Measurements from ENCODE around the gene HNRNPA0.

Gene HNRNPA0

DNA sequence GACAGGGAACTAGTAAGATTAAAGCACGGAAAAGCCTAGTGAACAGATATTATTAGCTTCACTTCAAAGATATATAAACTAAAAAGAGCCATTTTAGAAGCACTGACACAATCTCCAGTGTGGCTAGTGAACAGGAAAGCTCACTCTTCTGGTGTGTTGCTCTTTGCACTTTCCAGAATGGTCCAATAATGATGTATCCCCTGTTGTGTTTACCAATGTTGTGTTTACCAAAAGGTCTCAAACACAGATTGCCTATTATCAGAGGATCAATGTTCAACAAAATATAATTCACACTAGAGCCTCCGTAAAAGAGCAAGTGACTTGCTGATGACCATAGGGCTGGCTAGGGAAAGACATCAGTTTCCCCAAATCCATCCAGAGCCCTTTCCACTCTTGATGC lies 29.9 kb downstream of the HNRNPA0 start:
- no peak overlapping the region for H3K27ac ChIP-seq
- TF ChIP-seq, protein P1, sequence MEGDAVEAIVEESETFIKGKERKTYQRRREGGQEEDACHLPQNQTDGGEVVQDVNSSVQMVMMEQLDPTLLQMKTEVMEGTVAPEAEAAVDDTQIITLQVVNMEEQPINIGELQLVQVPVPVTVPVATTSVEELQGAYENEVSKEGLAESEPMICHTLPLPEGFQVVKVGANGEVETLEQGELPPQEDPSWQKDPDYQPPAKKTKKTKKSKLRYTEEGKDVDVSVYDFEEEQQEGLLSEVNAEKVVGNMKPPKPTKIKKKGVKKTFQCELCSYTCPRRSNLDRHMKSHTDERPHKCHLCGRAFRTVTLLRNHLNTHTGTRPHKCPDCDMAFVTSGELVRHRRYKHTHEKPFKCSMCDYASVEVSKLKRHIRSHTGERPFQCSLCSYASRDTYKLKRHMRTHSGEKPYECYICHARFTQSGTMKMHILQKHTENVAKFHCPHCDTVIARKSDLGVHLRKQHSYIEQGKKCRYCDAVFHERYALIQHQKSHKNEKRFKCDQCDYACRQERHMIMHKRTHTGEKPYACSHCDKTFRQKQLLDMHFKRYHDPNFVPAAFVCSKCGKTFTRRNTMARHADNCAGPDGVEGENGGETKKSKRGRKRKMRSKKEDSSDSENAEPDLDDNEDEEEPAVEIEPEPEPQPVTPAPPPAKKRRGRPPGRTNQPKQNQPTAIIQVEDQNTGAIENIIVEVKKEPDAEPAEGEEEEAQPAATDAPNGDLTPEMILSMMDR (IDR thresholded peaks at IDR 0.05): no peak
- no peak for TF ChIP-seq ZFX (IDR thresholded peaks at IDR 0.05; ENCODE audit: borderline replicate concordance)

GRCh38 chr5:137718611-137719010 lies 35.6 kb downstream of the HNRNPA0 start:
- no peak for TF ChIP-seq ZFX (IDR thresholded peaks at IDR 0.05; ENCODE audit: borderline replicate concordance)
- TF ChIP-seq, protein P1 (IDR thresholded peaks at IDR 0.05): no peak
- no peak overlapping the region for H3K27ac ChIP-seq

- H3K27ac ChIP-seq: no peak overlapping the region
- no peak for TF ChIP-seq ZFX (IDR thresholded peaks at IDR 0.05; ENCODE audit: borderline replicate concordance)
- TF ChIP-seq, protein P1 (IDR thresholded peaks at IDR 0.05): no peak
Measured at GRCh38 chr5:137716337-137716736, 37.8 kb downstream of the HNRNPA0 start.

GRCh38 chr5:137715456-137715855 lies 38.7 kb downstream of the HNRNPA0 start:
- TF ChIP-seq ZFX (IDR thresholded peaks at IDR 0.05; ENCODE audit: borderline replicate concordance): no peak
- TF ChIP-seq, protein P1 (IDR thresholded peaks at IDR 0.05): no peak
- H3K27ac ChIP-seq: no peak overlapping the region

GRCh38 chr5:137714946-137715345 lies 39.2 kb downstream of the HNRNPA0 start:
- H3K27ac ChIP-seq: no peak overlapping the region
- TF ChIP-seq, protein P1 (IDR thresholded peaks at IDR 0.05): no peak
- no peak for TF ChIP-seq ZFX (IDR thresholded peaks at IDR 0.05; ENCODE audit: borderline replicate concordance)

GRCh38 chr5:137714494-137714893 lies 39.7 kb downstream of the HNRNPA0 start:
- TF ChIP-seq, protein P1 (IDR thresholded peaks at IDR 0.05): no peak
- TF ChIP-seq ZFX (IDR thresholded peaks at IDR 0.05; ENCODE audit: borderline replicate concordance): no peak
- H3K27ac ChIP-seq: no peak overlapping the region

DNA sequence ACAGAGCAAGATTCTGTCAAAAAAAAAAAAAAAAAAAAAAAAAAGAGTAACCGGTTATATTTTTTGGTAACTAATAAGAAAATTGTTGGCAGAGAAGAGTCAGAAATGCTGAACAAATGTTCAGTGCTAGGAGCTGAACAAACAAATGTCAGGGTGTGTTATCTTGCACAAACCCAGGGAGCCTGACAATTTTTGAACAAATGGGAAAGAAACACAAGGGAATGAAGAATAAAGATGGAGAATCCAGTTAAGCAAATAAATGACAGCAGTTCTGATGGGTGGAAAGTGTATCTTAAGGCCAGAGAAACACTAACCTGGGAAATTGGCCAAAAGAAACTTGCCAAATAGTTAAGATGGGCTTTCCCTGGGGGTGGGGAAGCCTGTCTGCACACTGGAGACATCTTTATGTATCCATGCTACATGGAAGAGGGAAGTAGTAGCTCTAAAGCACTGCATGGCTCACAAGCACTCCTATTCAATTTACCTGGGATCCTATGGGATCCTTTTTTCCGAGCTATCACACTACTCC lies 42.0 kb downstream of the HNRNPA0 start:
- TF ChIP-seq, protein P1 (IDR thresholded peaks at IDR 0.05): no peak
- no peak for TF ChIP-seq ZFX (IDR thresholded peaks at IDR 0.05; ENCODE audit: borderline replicate concordance)
- H3K27ac ChIP-seq: no peak overlapping the region

All from 22Rv1 (cell line).